ENCODE results near the gene WNT11. TPM values are rescaled to one million over a fixed set of nuclear protein-coding genes. Genes with fewer than 3 reads are reported as not detected.

Gene WNT11
- total RNA-seq, 1 experiment from 2014 or later: not detected

GRCh38 chr11:76190376-76190775 is 15.9 kb downstream of the WNT11 start:
- H3K9me3 ChIP-seq (ENCODE audit: control insufficient read depth, low read depth, low read length): no peaks in the 10 kb centered on the region
- WGBS (ENCODE audit: extremely low coverage, insufficient read length, low lambda C conversion rate): no CpG with 5 or more reads among the region's 7 CpGs
- H3K27me3 Mint-ChIP-seq (ENCODE audit: low read depth): peaks cover 15% of the 10 kb centered on the region
- no peak overlapping the region for H3T11ph ChIP-seq (ENCODE audit: low read length)
- H3K4ac ChIP-seq (ENCODE audit: low read depth, low read length): no peak overlapping the region
- H2BK5ac ChIP-seq (ENCODE audit: insufficient read length, low read length): no peak overlapping the region
- no peak overlapping the region for H3K4me3 Mint-ChIP-seq
- H2AFZ ChIP-seq (ENCODE audit: low read length): no peak overlapping the region
- no peak overlapping the region; the same call in 1 of the 2 replicates for H3K14ac ChIP-seq (ENCODE audit: insufficient read depth, low read length)
- no peaks in the 10 kb centered on the region for H3K79me1 ChIP-seq (ENCODE audit: insufficient read depth, low read depth, low read length, poor library complexity, severe bottlenecking)
- H3K27ac Mint-ChIP-seq: no peak overlapping the region
- H2AK5ac ChIP-seq (ENCODE audit: insufficient read length, low read length): no peak overlapping the region
- no peak for TF ChIP-seq CTCF (conservative IDR thresholded peaks at IDR 0.05)
- H3K18ac ChIP-seq (ENCODE audit: insufficient read length, low read depth, low read length): no peak overlapping the region
- DNase-seq: no peak
- H3K4me1 ChIP-seq (ENCODE audit: insufficient read depth, low read length): no peaks in the 10 kb centered on the region
- no peak overlapping the region for H3K4me2 ChIP-seq (ENCODE audit: insufficient read depth, insufficient read length, low read length)
- H3K9me3 Mint-ChIP-seq: no peaks in the 10 kb centered on the region
- no peak overlapping the region for H2BK15ac ChIP-seq (ENCODE audit: low read depth, low read length)
- no peak overlapping the region for H4K8ac ChIP-seq (replicated peaks; ENCODE audit: insufficient read length, low read depth, low read length)
- H3K27me3 ChIP-seq (ENCODE audit: insufficient read depth, low read length): no peaks in the 10 kb centered on the region
- H2BK20ac ChIP-seq (ENCODE audit: low read depth, low read length, poor library complexity, severe bottlenecking): no peak overlapping the region
- H3K27ac ChIP-seq (ENCODE audit: insufficient read length, low read depth, low read length): no peak overlapping the region
- no peaks in the 10 kb centered on the region for H3K36me3 Mint-ChIP-seq (ENCODE audit: insufficient read depth in 1 of 3, low read depth in 3 of 3)
- no peak overlapping the region for H3K23ac ChIP-seq (ENCODE audit: insufficient read length, low read depth, low read length)
- no peak overlapping the region for H2BK120ac ChIP-seq (ENCODE audit: low read depth, low read length, poor library complexity, severe bottlenecking)
- no peaks in the 10 kb centered on the region for H4K20me1 ChIP-seq (ENCODE audit: control insufficient read depth, insufficient read depth, insufficient read length)
- no peak overlapping the region for H4K5ac ChIP-seq (ENCODE audit: insufficient read length, low read depth, low read length)
- no peak overlapping the region for H3K9ac ChIP-seq (ENCODE audit: extremely low read depth, insufficient read length, low read length)
- no peak overlapping the region for H2BK12ac ChIP-seq (ENCODE audit: insufficient read length, low read depth, low read length)
- H3K56ac ChIP-seq (ENCODE audit: insufficient read length, low read depth, low read length): no peak overlapping the region
- H4K91ac ChIP-seq (ENCODE audit: insufficient read length, low read depth, low read length): no peak overlapping the region
- H3K79me2 ChIP-seq (ENCODE audit: insufficient read depth, low read length): no peaks in the 10 kb centered on the region
- peaks cover 0 to 14% of the 10 kb centered on the region in 2 experiments; a peak in 2 of 4 replicates for H3K4me1 Mint-ChIP-seq
- H3K23me2 ChIP-seq (ENCODE audit: insufficient read length, low read depth, low read length, poor library complexity, severe bottlenecking): peaks cover 3% of the 10 kb centered on the region
